Spleen (tissue), 7 donors: ENCODE data around the gene SEMA5A.

Experiments
- CTCF ChIP-seq, 11 experiments: fragments of 200-600 bp in 7 of 11; fragments of 450-650 bp in 4 of 11; sonication (generic) in 4 of 11; IDR thresholded peaks in 8 of 11; conservative IDR thresholded peaks in 3 of 11; 1 replicate in 7 of 11; 2 replicates in 4 of 11; pipeline versions ENCODE4 v1.4.0 to v1.8.0; 2016 to 2021; ENCODE audit warnings: antibody characterized with exemption in 11 of 11, inconsistent platforms in 4 of 11, mild to moderate bottlenecking in 1 of 11
- POLR2A ChIP-seq, 3 donors: fragments of 450-650 bp; IDR thresholded peaks; one replicate each; pipeline ENCODE4 v1.5.1; 2017; ENCODE audit warnings: antibody characterized with exemption in 3 of 3, mild to moderate bottlenecking in 1 of 3
- POLR2AphosphoS5 ChIP-seq, 3 donors: sonication (generic); formaldehyde crosslinking; IDR thresholded peaks; one replicate each; pipeline ENCODE4 v1.5.1; 2017; ENCODE audit warnings: antibody characterized with exemption in 3 of 3
- donor health status: DM: no; HTN: no; CAD: no; lungs with moderate emphysema.
- donor health status: DM: no; HTN: no; CAD: no.
- donor health status: DM: no; HTN: no; CAD: no.

- no peak for TF ChIP-seq CTCF (IDR thresholded peaks at IDR 0.05 in 8 of 11, conservative IDR thresholded peaks at IDR 0.05 in 3 of 11)
- TF ChIP-seq POLR2AphosphoS5 (IDR thresholded peaks at IDR 0.05), result no peak
- no peak for TF ChIP-seq POLR2A (IDR thresholded peaks at IDR 0.05)
These were observed 143.9 kb downstream of the SEMA5A start for GRCh38 chr5:9401786-9402472.
